Stimulated activated CD4-positive, alpha-beta T cell treated with anti-CD3 and anti-CD28 coated beads, Interleukin-2, amount 100 ng/mL, for 48 hours (primary cell): ENCODE data around the gene GNG13.
"Not testable (repeated sequence)": the region's sequence is repeated elsewhere in the genome, so short reads cannot be mapped to it uniquely, and the experiment has no call there.

Source experiments
- DNase-seq, 2 donors: peaks; one replicate each; pipeline ENCODE4 v3.0.0-alpha.2; 2020

Gene GNG13, protein sequence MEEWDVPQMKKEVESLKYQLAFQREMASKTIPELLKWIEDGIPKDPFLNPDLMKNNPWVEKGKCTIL

DNA sequence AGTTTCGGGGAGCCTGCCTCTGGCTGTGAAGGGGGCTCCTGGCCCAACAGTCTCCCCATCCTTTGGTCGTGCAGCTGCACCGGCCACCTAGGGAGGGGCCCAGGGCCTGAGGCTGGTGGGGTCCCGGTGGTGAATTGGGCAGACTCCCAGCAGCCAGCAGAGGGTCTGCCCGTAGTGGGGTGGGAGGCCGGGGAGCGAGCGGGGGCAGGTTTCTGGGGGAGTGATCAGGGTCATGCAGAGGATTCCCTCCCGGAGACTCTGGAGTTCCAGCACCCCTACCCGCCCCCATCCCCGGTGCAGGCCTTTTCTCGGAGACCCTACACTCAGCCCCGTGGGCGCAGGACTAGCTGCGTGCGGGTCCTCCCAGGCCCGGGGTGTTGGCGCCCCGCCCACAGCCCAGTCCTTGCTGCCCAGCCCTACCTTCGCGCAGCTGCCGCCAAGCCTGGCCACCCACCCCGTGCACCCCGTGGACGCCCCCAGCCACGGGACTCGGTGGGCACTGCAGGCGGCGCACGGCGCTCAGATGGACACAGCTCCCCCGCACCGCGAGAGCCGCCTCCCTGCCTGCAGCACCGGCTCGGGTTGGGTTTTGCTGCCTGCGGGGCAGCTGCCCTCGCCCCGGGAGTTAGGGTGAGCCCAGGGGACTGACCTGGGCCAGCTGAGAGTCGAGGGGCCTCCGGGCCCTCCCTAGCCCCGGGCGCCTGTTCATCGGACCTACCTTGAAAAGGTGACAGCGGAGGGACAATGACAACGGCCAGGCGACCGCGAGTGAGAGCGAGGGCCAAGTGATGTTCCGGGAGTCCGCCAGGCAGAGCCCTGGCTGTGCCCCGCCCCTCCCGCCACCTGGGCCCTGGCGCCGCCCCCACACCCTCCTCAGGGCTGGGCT, at the start of gene GNG13:
GNG13 (minus strand) TSS at position 787 of the 886 bp plus-strand sequence. CDS start 1,657 bp downstream, outside the sequence.
- DNase-seq = no peak

DNA sequence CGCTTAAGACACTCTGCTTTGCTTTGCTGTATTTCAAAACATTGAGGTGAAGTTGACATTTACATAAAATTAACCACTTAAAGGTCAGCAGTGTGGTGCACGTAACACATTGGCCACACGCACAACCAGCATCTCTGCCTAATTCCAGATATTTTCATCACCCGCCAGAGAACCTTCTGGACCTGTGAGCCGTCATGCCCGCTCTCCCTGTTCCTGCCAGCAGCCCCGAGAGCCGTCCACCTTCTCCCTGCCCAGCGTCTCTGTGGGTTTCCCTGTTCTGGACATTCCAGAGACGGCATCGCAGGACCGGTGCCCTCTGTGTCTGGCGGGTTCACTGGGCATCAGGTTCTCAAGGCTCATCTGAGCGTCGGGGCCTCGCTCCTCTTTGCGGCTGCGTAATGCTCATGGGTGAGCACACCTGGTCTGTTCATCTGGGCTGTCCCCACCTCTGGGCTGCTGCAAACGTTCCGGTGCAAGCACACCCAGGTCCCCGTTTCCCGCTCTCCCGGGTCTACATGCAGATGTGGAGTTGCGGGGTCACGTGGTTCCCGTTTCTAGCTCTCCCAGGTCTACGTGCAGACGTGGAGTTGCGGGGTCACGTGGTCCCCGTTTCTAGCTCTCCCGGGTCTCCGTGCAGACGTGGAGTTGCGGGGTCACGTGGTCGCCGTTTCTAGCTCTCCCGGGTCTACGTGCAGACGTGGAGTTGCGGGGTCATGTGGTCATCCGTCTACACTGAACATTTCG, 48.1 kb upstream of the GNG13 start:
- no peak for DNase-seq

DNA sequence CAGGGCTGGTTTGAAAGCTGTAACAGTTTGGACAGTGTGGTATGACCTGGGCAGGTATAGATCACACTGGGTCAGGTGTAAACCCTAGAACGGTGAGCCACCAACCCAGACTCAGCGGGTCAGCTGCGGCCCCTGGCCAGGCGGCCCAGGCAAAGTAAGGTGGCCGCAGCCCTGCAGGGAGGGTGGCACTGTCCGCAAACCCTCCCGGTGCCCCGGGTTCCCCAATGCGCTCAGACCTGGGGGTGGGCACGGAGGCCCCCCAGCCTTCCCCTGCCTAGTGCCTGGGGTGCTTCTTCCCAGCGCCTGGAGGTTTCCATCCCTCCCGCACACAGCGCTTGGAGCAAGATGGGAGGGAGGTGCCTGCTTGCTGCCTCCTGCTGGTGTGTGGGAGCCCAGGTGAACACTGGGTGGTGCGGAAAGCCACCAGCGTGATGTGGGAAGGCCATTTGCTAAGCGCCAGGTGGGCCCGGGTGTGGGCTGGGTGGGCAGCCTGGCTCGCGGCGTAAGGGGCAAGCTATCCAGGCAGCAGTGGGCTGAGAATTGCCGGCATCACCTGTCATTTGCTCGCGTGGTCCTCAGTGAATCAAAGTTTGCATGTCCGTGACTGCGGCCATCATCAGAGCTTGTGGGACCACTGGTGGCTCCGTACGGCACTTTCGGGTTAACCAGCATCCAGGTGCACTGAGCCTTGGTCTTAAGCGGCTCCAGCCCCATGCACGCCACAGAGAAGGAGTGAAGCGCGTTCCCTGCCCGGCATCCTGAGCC, 47.3 kb upstream of the GNG13 start:
- DNase-seq = no peak

DNA sequence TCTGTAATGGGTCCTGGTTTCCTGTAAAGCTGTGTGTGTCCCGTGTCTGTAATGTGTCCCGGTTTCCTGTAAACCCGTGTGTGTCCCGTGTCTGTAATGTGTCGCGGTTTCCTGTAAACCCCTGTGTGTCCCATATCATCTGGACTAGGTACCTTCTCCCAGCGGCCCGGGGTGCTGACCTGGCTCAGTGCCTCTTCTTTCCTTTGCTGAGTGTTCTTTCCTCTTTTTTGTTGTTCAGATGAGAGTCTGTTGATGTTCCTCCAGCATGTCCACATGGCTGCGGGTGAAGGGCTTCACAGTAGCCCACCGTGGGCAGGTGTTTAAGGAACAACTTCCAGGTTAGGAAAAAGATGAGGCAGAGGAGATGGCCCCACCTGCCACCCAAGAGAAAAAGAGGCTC, 46.6 kb upstream of the GNG13 start:
- no peak for DNase-seq

GRCh38 chr16:845351-845745, 44.8 kb upstream of the GNG13 start:
- no peak for DNase-seq

- DNase-seq = no peak
These were observed 44.3 kb upstream of the GNG13 start for GRCh38 chr16:844638-845350.

GRCh38 chr16:843771-844170, 43.2 kb upstream of the GNG13 start:
- DNase-seq = no peak

DNA sequence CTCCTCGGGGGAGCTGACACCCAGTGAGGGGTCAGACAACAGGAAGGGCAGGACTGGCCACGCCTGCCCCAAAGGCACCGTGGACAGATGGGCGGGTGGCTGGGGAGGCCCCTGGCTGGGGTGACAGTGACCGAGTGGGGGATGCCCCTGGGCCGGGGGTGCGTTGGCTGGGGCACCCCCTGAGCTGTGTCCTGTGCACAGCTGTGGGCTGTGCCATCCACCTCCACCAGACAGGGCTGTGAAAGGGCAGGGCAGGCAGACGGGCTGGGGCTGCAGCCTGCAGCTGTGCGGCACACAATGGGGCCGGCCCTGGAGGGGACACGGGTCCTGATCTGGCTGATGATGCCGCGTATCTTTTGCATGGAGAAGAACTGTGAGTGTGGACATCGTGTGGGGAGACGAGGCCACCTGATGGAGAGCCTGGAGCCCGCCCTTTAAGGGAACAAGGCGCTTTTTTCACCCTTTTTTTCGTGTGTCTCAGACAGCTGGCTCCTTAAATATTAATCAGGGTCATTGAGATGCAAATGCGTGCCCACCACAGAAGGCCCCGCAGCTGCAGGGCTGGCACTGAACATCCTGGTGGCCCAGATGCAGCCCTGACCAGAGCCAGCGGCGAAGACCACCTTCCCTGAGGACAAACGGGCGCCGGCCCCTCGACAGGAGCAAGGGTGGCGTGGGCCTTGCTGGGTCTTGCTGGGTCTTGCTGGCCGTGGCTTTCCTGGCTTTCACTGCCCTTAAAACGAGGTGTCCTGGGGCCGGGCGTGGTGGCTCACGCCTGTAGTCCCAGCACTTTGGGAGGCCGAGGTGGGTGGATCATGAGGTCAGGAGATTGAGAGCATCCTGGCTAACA, 42.4 kb upstream of the GNG13 start:
- no peak for DNase-seq

DNA sequence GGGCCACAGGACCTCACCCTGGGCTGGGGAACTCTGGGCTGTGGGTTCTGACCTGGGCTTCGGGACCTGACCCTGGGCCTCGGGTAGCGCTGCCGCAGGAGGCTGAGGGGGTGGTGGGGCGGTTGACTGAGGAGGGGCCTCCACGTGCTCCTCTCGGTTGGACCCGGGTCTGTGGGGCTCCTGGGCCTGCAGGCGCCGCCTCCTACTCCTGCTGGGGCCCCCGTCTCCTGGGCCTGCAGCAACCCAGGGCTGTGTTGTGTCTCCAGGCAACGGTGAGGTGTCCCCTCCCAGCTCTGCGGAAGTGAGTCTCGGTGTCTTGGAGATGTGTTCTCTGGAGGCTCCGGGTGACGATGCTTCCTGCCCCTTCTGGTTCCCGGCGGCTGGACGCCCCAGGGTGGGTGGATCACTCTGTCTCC, 41.5 kb upstream of the GNG13 start:
- DNase-seq = no peak

GRCh38 chr16:841455-842060, 41.0 kb upstream of the GNG13 start:
- DNase-seq = no peak

DNA sequence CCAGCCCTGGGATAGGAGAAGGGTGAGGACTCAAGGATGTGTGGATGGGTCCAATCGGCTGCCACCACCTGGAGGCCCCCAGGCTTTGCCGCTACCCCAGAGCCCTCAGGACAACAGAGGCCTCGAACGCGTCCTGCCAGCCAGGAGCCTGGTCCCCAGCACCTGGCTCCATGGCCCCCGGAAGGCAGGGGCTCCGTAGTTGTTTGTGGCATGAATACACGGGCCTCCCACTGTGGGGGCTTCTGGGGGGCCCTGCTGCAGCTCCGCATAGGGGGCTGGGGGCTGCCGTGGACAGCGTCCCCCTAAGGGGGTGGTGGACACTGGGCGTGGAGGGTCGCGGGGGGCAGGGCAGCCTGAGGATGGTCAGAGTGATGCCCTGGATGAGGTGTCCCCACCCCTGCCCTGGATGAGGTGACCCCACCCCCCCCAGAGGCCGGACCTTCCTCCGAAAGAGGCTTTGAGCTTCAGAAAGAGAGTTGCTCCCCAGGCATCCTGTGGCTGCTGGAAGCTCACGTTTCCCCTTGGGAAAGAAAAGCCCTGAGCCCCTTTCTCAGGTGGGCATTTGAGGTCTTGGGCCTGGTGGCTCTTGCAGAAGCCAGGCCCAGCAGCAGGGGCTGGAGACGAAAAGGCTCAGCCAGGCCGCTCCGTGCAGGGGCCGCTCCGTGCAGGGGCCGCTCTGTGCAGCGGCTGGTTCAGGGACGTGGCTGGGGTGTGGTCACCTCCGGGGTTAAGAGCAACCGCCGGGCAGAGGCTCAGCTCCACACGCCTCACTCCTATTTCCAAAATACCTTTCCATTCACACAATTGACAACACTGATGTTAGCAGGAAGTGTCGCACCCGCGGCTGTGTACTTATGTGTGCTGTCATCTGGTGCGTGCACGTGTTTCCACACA, 40.3 kb upstream of the GNG13 start:
- no peak for DNase-seq

DNA sequence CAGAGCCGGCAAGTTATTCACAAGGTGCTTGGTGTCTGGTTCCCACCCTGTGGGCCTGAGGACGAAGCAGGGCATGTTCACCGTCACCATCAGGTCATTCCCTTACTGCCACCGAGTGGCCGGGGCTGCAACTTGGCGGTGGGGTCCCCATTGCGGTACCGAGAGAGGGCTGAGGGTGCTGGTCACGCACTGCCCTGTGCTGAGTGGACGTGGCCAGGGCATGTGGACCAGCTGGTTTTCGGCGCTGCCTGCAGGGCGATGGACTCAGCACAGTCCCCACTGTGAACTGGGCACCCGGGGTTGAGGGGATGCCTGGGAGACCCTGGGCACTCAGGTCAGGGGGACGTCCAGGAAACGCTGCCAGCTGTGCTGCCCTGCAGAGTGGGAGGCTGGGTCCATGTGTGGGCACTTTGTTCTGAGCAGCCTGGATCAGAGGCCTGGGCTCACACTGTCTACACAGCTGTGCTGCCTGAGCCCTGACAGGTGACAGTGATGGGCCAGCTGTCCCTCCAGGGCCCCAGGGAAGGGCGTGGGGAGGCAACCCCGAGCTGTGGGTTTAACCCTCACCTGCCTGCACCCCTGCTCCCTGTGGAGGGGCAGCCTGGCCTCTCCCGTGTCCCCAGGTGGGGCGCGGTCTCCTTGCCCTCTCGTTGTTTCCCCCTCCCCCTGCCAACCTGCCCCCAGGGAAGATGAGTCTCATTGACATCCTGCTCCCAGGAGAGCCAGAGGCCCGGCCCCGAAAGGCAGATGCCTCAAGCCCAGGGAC, 39.3 kb upstream of the GNG13 start:
- DNase-seq = no peak

DNA sequence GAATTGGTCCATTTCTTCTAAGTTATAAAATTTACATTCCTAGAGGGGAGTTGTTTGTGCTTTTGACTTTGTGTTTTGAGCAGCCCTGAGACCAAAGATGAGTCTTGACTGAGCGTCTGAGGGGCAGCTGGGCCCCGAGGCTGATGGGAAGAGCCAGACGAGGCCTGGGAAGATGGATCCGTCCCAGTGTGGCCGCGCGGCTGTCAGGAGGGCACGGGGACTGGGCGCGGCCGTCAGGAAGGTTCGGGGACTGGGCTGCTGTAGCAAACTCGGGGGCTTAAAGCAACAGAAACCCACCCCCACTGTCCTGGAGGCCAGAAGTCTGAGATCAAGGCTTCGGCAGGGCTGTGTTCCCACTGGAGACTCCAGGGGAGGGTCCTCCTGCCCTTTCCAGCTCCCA, 38.2 kb upstream of the GNG13 start:
- no peak for DNase-seq

- not testable (repeated sequence) for DNase-seq
These were observed 36.3 kb upstream of the GNG13 start for GRCh38 chr16:836822-837221.

DNA sequence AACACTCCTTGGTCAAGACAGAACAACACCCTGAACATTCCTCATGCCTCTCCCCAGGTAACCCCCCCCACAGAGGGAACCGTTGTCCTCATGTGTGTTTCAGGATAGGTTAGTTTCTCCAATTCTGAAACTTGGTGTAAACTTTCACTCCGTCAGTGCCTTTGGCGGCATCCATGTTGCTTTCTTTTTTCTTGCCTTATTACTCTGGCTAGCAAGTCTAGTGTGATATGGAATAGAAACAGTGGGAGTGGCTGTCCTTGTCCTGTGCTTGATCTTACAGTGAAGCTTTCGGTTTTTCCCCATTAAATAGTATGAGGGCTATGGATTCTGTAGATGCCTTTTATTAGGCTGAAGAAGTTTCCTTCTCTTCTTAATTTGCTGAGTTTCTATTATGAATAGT, 35.7 kb upstream of the GNG13 start:
- no peak for DNase-seq

GRCh38 chr16:835373-835772, 34.8 kb upstream of the GNG13 start:
- DNase-seq = no peak

GRCh38 chr16:833411-833810, 32.9 kb upstream of the GNG13 start:
- DNase-seq = no peak

DNA sequence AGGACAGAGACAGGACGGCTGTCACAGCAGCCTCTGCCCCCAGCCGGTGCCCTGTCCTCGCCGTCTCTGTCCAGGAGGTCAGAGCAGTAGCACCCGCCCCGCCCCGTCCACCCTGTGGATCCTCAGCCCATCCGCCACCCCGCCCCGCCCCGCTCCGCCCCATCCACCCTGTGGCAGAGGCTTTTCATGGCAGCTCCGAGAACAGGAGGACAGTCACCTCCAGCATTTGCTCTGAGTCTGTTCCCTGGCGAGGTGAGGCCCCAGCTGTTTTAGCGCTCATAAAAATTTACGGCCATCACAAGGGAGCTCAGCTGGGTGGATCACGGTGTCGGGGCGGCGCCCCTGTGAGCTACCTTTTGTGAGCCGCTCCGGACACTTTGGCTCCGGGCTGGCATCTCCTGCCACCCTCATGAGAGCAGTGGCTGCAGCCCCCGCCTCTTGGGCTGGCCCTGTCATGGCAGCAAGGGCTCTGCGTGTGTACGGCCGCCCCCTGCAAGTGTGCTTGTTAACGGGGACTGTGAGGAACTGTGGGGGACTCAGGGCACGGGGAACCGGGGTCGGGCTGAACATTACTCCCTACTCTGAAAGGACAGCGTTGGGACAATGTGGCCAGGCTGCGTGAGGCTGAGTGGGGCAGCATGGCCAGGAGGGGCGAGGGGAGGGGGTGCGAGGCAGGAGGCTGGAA, 32.3 kb upstream of the GNG13 start:
- no peak for DNase-seq
